Loucy (cell line): ENCODE results near the gene AUP1.

ENCODE experiments used
- CTCF ChIP-seq: fragments of 200-600 bp; sonication (generic); conservative IDR thresholded peaks from 2 replicates; pipeline ENCODE4 v1.5.1; 2014; ENCODE audit warnings: mild to moderate bottlenecking, antibody characterized with exemption, low read length
- EZH2phosphoT487 ChIP-seq: fragments of 200-600 bp; IDR thresholded peaks from 2 replicates; pipeline ENCODE4 v1.6.1; 2018; ENCODE audit warnings: antibody characterized with exemption, mild to moderate bottlenecking, moderate library complexity, borderline replicate concordance

- TF ChIP-seq CTCF (no peak), EZH2phosphoT487 (no peak)
Measured at GRCh38 chr2:74507926-74508520, 21.5 kb downstream of the AUP1 start.
